ENCODE results near the gene ATP5F1B.
A peak's percentile ranks its signal among the peaks of the same experiment; 100 is the strongest.
"Not testable (repeated sequence)": the region's sequence is repeated elsewhere in the genome, so short reads cannot be mapped to it uniquely, and the experiment has no call there.

The ATP5F1B gene

DNA sequence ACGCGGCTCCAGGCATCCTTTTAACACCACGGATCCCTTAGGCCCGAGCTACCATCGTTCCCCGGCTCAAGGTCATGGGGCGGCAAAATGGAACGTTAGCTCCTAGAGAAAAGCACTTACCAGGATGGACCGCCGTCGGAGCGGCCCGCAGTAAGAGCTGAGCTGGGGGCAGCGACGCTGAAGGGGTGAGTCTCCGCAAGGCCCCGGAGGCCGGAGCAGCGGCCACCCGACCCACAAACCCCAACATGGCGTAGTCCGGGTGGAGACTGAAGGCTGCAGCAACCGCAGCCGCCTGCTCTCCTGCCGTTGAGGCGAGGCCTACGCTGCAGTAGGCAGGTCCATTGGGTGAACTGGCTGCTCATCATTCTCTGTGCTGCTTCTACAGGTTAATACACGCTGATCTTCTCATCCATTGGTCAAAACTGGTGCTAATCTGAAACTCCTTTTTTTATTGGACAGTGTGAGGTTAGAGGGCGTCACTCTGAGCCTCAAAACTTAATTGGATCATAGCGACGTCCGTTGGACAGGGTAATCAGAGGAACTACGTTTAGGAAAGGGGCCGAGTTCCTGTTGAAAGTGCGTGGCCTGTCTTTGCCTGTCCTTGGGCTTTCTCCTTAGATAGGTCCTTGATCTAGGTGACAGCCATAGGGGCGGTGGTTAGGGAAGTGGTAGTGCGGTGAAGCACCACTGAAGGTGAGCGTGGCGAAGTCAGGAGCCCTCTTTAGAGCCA lies at the start of gene ATP5F1B:
ATP5F1B (minus strand) TSS at position 268 of the 730 bp plus-strand sequence; CDS start at position 247, 21 bp downstream.
- DNase-seq: peak; percentile 98

DNA sequence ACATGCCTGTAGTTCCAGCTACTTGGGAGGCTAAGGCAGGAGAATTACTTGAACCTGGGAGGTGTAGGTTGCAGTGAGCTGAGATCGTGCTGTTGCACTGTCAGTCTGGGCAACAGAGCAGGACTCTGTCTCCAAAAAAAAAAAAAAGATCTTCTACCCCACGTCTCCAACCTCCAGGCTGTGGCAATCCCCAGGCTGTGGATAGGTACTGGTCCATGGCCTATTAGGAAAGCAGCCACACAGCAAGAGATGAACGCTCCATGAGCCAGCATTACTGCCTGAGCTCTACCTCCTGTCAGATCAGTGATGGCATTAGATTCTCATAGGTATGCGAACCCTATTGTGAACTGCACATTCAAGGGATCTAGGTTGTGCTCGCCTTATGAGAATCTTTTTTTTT lies 48.4 kb upstream of the ATP5F1B start:
- no peak for DNase-seq

DNA sequence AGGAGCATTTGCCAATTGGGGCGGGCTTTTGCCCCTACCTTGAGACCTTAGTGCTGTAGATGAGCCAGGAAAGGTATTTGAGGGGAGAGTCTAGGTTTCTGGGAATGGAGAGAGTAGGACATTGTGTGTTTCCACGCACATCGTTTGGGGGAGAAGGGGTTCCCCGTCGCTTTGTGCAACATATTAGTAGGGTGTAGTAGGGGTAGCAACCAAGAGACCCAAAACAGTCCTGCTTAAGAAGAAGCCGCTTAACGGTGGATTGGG lies 43.0 kb upstream of the ATP5F1B start:
- DNase-seq: no peak

DNA sequence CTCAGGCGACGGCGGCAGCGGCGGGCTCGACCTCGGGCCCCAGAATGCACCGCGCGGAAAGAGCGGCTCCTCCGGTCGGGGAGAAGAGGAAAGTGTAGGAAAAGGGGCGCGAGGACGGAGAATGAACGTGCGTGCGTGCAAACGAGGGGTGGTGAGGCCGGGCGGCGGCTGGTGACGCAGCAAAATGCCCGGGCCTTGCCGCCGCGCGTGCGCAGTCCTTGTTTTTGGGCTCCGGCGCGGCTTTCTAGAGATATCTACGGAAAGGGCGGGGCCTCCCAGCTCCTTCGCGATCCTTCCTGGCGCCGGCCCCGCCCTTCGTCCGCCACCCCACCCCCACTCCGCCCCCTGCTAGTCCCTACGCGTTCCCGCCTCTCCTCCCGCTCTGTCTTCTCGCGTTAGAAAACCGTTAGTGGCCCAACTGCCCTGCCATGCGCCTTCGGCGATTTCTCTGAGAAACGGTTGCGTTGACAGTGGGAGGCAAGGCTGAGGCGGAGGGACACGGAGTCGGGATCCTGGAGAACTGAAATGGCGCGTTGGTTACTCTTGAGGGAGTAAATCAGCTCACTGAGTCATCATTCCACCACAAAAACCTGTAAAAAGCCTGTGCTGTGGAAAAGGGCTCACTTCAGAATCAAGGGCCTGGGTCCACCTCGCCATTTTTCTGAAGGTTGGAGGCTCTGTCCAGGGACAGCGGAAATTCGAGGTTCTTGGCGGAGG lies 42.5 kb upstream of the ATP5F1B start, which contains the start of gene PTGES3:
PTGES3 (minus strand) TSS at position 156 of the 717 bp plus-strand sequence. CDS start 285 bp downstream, outside the sequence.
- peak; percentile 96 for DNase-seq

DNA sequence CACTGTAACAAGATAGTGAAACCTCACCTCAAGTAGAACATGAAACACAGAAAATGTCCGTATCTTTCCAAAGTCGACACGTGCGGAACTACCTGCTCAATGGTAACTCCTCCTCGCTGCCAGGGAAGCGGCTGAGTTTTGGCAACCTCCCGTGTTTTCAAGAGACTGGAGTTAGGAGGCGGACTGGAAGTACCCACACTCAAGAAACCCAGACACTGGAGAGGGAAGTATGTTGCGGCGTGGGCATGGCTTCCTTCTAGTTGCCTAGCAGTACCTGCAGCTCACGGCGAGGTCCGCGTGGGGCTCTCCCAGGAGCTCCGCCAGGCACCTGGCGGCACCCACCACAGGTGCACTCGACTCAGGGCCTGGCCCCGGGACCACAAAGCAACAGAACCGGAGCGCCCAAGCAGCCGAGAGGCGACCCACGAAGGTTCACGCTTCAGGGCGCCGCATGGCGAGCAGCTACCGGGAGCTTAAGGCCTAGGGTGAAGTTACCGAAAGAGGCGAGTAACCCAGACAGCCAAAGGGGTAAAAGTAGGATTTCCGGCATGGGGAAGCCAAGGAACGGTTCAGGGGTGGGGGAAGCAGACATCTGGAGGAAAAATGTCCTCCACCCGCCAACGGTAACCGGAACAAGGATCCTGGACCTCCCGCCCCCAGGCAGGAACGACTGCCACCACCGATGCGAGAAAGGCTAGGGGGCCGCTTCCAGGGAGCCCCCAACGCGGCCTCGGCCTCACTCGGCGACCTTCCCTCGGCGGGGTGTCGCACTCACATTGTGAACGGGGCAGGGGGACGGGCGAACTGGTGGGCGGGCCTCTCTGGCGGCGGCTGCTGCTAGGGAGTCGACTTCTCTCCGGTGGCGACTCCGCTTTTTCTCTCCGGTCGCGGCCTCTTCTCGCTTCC lies 41.7 kb upstream of the ATP5F1B start:
- no peak for DNase-seq

DNA sequence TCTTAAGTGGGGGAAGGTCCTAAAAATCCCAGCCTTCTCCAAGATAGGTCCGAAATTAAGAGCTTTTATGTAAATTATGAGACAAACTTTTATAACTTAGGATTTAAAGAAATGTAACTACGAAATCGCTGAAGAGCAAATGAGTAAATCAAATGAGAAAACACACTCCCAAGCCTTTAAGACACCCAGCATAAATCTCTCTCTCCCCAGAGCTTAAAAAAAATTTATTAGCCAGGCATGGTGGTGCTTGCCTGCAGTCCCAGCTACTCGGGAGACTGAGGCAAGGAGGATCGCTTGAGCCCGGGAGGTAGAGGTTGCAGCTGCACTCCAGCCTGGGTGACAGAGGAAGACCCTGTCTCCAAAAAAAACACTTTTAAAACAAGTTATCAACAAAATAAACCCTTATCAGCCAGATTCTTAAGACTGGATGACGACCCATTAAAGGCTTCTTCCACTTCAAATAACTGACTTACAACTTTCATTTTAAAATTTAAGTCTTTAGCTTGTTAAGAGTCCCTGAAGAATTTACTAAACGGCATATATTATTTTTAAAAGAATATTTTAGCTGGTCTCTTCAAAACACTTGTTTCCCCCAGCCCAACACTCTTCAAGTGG lies 39.1 kb upstream of the ATP5F1B start:
- no peak for DNase-seq

DNA sequence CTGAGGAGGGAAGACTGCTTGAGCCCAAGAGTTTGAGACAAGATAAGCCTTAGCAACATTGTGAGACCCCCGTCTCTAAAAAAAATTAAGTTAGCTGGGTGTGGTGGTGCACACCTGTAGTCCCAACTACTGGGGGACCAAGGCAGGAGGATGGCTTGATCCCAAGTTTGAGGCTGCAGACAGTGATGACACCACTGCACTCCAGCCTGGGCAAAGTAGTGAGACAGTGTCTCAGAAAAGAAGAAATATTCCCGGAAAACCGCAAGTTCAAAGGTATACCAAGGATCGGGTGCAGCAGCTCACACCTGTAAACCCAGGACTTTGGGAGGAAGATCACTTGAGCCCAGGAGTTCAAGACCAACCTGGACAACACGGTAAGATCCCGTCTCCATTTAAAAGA lies 36.5 kb upstream of the ATP5F1B start:
- no peak for DNase-seq

DNA sequence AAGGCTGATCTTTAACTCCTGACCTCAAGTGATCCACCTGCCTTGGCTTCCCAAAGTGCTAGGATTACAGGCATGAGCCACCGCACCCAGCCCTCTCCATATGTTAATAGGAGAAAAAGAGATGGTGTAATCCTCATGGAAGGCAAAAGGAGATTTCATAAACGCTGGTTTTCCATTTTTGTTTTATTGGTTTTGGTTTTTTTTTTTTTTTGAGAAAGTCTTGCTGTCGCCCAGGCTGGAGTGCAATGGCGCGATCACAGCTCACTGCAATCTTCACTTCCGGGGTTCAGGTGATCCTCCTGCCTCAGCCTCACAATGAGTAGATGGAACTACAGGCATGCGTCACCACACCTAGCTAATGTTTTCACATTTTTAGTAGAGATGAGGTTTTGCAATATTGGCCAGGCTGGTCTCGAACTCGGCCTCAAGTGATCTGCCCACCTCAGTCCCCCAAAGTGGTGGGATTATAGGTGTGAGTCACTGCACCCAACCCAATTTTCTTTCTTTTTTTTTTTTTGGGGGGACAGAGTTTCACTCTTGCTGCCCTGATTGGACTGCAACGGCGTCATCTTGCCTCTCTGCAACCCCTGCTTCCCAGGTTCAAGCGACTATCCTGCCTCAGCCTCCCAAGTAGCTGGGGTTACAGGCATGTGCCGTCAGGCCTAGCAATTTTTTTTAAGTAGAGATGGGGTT lies 34.2 kb upstream of the ATP5F1B start:
- no peak for DNase-seq

DNA sequence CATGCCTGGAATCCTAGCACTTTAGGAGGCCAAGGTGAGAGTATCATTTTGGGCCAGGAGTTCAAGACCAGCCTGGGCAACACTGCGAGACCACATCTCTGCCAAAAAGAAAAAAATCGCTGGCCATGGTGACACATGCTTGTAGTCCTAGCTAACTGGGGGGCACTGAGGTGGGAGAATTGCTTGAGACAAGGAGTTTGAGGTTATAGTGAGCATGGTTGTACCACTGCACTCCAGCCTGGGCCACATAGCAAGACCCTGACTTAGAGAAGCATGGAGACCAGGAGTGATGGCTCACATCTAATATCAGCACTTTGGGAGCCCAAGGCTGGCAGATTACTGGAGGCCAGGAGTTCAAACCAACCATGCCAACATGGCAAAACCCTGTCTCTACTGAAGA lies 33.1 kb upstream of the ATP5F1B start:
- DNase-seq: no peak

DNA sequence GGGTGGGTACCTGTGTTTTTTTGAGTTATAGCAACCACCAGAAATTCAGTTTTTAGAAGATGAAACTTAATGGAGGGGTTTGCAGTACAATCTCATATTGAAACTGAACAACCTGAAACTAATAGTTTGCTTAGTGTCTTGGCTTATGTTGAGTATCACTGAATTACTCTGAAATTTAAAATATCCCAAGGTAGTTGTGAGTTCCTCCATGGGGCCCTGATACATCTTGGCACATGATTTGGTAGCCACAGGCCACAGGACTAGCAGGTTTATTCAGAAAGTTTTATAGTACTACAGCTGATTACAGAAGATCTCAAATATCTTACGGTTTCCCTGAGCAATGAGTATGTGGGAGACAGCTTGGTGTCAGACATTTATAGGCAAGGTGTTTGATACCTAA lies 31.9 kb upstream of the ATP5F1B start:
- no peak for DNase-seq

DNA sequence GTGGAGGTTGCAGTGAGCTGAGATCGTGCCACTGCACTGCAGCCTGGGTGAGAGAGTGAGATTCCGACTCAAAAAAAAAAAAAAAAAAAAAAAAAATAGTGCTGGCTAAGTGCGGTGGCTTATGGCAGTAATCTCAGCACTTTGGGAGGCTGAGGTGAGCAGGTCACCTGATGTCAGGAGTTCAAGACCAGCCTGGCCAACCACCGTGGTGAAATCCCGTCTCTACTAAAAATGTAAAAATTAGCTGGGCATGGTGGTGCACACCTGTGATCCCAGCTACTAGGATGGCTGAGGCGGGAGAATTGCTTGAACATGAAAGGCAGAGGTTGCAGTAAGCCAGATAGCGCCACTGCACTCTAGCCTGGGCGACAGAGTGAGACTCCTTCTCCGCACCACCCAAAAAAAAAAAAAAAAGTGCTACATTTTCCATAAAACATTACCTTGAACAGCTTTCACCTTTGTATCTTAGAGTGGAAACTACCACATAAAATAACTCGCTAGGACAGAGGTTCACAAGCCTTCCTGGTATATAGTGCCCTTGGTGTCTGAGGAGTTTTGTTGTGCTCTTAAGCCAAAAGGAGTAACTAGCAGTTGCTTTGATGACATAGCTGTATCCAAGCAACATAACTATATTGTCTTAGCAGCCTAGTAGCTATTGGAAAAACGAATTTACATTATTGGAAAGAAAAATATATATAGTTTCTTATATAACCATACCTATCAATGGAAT lies 31.2 kb upstream of the ATP5F1B start:
- DNase-seq: no peak

DNA sequence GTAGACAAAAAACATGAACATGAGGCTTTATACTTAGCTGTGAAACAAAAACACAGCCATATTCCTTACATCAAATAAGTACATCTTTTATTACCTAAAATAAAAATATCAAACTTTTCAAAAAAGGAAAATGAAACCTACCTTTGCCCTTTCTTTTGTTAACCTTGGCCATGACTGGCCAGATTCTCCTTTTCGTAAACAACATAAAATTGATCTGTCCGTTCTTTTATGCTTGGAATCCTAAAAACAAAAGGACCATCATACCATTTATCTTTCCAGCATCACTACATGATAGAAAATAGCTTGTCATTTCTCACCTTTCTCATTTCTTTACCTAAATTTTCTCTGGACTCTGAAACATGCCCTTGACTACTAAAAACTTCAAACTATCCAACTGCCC lies 25.8 kb upstream of the ATP5F1B start:
- no peak for DNase-seq

DNA sequence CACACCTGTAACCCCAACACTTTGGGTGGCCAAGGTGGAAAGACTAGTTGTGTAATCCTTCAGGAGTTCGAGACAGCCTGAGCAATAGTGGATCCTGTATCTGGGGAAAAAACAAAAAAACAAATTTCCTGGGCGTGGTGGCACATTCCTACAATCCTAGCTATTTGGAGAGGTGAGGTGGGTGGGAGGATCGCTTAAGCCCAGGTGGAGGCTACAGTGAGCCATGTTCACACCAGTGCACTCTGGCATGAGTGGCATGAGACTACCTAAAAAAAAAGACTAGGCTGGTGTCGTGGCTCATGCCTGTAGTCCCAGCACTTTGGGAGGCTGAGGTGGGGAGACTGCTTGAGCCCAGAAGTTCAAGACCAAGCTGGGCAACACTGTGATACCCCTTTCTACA lies 25.1 kb upstream of the ATP5F1B start:
- no peak for DNase-seq

DNA sequence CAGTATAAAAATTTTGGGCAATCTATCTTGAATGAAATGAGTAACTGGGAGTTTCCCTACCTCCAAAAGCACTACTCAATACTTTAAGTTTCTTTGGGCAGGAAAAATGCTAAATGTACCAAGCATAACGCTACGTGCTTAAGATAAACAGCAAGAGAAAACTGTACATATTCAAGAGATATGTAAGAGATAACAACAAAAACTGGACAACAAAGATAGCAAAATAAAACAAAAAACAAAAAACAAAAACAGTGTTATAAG lies 22.3 kb upstream of the ATP5F1B start:
- DNase-seq: no peak

DNA sequence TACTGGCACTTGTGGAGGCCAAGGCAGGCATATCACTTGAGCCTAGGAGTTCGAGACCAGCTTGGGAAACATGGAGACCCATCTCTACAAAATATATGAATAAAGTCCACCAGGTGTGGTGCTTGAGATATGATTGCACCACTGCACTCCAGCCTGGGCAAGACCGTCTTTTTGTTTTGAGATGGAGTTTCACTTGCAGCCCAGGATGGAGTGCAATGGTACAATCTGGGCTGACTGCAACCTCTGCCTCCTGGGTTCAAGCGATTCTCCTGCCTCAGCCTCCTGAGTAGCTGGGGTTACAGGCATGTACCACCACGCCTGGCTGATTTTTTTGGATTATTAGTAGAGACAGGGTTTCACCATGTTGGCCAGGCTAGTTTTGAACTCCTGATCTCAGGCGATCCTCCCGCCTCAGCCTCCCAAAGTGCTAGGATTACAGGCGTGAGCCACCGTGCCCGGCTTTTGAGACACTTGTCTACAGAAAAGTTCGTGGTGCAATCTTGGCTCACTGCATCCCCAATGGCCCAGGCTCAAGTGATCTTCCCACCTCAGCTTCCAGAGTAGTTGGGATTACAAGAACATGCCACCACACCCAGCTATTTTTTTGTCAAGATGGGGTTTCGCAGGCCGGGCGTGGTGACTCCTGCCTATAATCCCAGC lies 16.3 kb upstream of the ATP5F1B start:
- DNase-seq: no peak

DNA sequence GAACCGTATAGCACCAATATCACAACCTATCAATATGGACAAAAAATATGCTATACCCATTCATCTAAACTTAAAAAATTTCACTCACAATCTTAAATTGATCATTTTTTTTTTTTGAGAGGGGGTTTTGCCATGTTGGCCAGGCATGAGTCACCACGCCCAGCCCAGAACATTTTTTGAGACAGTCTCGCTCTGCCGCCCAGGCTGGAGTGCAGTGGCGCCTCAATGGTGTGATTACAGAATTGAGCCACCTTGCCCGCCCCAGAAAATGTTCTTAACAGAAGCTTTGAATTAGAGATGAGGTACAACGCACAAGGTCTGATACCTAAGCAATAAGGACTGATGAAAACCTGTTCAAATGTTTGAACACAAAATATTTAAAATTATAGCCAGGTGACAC lies 15.8 kb upstream of the ATP5F1B start:
- no peak for DNase-seq

DNA sequence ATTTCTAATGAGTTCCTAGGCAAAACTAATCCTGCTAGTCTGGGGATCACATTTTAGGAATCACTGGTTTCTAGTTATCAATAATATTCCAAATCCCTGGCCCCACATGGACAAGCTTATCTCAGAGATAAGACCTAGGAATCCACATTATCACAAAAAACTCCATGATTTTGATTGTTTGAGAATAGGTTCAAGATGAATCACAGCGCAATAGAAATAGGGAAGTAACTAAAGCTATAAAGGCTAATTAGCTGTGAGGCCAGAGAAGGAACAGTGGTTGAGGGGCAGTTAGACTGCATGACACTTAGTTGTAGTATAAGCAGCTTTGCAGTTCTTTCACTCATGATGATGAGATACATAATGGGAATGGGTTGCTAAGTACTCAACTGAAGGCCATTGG lies 13.1 kb upstream of the ATP5F1B start:
- no peak for DNase-seq

DNA sequence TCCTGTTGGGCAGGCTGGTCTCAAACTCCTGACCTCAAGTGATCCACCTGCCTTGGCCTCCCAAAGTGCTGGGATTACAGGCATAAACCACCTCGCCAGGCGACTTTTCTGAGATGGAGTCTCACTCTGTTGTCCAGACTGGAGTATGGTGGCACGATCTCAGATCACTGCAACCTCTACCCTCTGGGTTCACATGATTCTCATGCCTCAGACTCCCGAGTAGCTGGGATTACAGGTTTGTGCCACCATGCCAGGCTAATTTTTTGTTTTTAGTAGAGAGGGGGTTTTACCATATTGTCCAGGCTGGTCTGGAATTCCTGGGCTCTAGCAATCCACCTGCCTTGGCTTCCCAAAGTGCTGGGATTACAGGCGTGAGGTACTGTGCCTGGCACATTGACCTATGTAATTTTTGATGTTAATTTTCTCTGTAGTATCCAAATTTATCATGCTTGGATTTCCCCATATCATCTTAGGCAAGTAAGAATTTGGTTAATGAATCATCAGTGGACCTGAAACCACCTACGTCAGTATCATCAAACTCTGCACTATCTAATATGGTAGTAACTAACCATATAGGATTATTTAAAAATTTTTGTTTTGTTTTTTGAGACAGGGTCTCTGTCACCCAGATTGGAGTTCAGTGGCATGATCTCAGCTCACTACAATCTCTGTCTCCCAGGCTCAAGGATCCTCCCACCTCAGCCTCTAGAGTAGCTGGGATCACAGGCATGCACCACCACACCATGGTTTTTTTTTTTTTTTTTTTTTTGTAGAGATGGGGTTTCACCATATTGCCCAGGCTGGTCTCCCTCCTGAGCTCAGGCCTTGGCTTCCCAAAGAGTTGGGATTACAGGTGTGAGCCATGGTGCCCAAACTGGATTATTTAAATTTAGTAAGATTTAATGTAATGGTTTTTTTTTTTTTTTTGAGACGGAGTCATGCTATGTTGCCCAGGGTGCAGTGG lies 11.9 kb upstream of the ATP5F1B start:
- no peak for DNase-seq

DNA sequence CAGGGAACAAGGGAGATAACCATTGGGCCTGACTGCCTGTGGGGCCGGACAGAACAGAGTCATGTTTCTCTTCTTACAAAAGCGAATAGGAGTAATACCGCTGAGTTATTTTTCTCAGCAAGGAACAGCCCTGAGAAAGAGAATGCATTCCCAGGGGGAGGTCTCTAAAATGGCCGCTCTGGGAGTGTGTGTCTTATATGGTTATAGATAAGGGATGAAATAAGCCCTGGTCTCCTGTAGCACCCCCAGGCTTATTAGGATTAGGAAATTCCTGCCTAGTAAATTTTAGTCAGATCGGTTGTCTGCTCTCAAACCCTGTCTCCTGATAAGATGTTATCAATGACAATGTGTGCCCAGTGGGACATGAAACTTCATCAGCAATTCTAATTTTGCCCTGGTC lies 8.0 kb upstream of the ATP5F1B start:
- not testable (repeated sequence) for DNase-seq

DNA sequence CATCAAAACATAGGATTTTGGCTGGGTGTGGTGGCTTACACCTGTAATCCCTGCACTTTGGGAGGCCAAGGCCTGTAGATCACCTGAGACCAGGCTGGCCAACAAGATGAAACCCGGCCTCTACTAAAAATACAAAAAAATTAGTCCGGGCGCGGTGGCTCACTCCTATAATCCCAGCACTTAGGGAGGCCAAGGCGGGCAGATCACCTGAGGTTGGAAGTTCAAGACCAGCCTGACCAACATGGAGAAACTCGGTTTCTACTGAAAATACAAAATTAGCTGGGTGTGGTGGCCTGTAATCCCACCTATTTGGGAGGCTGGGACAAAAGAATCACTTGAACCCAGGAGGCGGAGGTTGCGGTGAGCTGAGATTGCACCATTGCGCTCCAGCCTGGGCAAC lies 2.2 kb upstream of the ATP5F1B start:
- DNase-seq: not testable (repeated sequence)

Measured in NCI-H510A (cell line).